Esophagus squamous epithelium (tissue), 4 donors: Measurements from ENCODE around the gene RABIF.

Experiments
- POLR2A ChIP-seq, 4 donors: fragments of 450-650 bp; IDR thresholded peaks; one replicate each; pipeline ENCODE4 v1.6.1; 2017; ENCODE audit warnings: antibody characterized with exemption in 4 of 4, mild to moderate bottlenecking in 4 of 4, moderate library complexity in 3 of 4
- TF ChIP-seq, protein P1 (sequence below), 6 experiments: fragments of 450-650 bp in 4 of 6; fragments of 200-600 bp in 2 of 6; sonication (generic) in 2 of 6; IDR thresholded peaks; one replicate each; pipeline ENCODE4 v1.5.1; 2016 to 2019; ENCODE audit warnings: antibody characterized with exemption in 6 of 6, mild to moderate bottlenecking in 4 of 6, moderate library complexity in 4 of 6

DNA sequence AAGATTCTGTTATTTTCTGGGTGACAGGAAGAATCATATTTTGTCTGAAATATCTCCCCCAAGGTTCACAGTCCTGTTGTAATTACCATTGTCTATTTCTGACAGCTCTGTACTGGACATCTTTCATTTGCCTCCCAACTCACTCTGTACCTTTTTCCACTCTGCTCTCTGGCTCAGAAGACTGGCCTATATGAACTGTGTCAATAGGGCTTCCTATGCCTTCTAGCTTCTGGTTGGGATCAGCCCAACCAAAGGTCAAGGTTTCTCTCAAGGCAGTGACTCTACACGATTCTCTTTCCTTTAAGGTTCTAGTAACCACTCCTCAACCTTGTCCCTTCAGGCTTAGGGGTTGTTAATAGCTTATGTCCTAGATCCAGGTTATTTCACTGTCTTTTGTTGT, 20.5 kb upstream of the RABIF start:
- TF ChIP-seq, protein P1, sequence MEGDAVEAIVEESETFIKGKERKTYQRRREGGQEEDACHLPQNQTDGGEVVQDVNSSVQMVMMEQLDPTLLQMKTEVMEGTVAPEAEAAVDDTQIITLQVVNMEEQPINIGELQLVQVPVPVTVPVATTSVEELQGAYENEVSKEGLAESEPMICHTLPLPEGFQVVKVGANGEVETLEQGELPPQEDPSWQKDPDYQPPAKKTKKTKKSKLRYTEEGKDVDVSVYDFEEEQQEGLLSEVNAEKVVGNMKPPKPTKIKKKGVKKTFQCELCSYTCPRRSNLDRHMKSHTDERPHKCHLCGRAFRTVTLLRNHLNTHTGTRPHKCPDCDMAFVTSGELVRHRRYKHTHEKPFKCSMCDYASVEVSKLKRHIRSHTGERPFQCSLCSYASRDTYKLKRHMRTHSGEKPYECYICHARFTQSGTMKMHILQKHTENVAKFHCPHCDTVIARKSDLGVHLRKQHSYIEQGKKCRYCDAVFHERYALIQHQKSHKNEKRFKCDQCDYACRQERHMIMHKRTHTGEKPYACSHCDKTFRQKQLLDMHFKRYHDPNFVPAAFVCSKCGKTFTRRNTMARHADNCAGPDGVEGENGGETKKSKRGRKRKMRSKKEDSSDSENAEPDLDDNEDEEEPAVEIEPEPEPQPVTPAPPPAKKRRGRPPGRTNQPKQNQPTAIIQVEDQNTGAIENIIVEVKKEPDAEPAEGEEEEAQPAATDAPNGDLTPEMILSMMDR (IDR thresholded peaks at IDR 0.05): no peak
- TF ChIP-seq POLR2A (IDR thresholded peaks at IDR 0.05): no peak
